Erythroblast (primary cell): ENCODE measurements around the gene PRRX2.

ENCODE experiments used
- GATA1 ChIP-seq: IDR thresholded peaks from 2 replicates; pipeline ENCODE4 v1.6.1; 2011; ENCODE audit warnings: low read depth, mild to moderate bottlenecking, control low read depth, low read length, moderate library complexity
- POLR2A ChIP-seq: IDR thresholded peaks from 2 replicates; pipeline ENCODE4 v1.6.1; 2011; ENCODE audit warnings: mild to moderate bottlenecking, low read length

DNA sequence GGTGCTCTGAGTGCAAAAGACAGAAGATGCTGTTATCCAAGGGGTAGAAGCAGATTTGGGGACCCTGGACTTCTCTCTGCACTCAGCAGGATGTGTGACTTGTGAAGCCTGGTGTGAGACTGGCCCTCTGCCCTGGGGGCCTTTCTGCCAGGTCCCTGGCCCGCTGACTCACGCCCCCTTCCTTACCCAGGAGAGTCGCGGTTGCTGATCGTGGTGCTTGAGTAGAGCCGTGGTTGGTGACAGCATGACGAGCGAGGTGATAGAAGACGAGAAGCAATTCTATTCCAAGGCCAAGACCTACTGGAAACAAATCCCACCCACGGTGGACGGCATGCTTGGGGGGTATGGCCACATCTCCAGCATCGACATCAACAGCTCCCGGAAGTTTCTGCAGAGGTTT is 33.0 kb upstream of the PRRX2 start:
- TF ChIP-seq POLR2A, result no peak
- no peak for TF ChIP-seq GATA1
